Stimulated activated naive B cell treated with anti-CD40 and anti-IgM and Interleukin-4, amounts not matched to agents 10 μg/mL and 1 μg/mL and 100 μg/mL, for 72 hours (primary cell): ENCODE results near the gene C19orf12.
A peak's percentile ranks its signal among the peaks of the same experiment; 100 is the strongest.

Source experiments
- ATAC-seq, 2 donors: fragments of 150-1000 bp; cut with Tn5 transposase; replicated peaks; 2 replicates each; pipeline ENCODE4 v1.10.0; 2021; ENCODE audit warnings: moderate library complexity in 1 of 2
- DNase-seq: peaks from one replicate; pipeline ENCODE4 v3.0.0; 2021
- H3K27ac Mint-ChIP-seq: one replicate; pipeline ENCODE4 v1.8.0; 2022; ENCODE audit warnings: mild to moderate bottlenecking, mixed read lengths
- H3K27me3 Mint-ChIP-seq, 2 donors: one replicate each; pipeline ENCODE4 v1.8.0; 2022; ENCODE audit warnings: mixed read lengths in 2 of 2
- H3K36me3 Mint-ChIP-seq, 2 donors: one replicate each; pipeline ENCODE4 v1.8.0; 2022; ENCODE audit warnings: mixed read lengths in 2 of 2, mild to moderate bottlenecking in 1 of 2
- H3K4me1 Mint-ChIP-seq, 2 donors: one replicate each; pipeline ENCODE4 v1.8.0; 2022; ENCODE audit warnings: mixed read lengths in 2 of 2, mild to moderate bottlenecking in 1 of 2
- H3K4me3 Mint-ChIP-seq, 2 donors: one replicate each; pipeline ENCODE4 v1.8.0; 2022; ENCODE audit warnings: mild to moderate bottlenecking in 2 of 2, mixed read lengths in 2 of 2, moderate library complexity in 1 of 2
- H3K9me3 Mint-ChIP-seq, 2 donors: one replicate each; pipeline ENCODE4 v1.8.0; 2022; ENCODE audit warnings: mixed read lengths in 2 of 2, mild to moderate bottlenecking in 1 of 2

C19orf12 gene

DNA sequence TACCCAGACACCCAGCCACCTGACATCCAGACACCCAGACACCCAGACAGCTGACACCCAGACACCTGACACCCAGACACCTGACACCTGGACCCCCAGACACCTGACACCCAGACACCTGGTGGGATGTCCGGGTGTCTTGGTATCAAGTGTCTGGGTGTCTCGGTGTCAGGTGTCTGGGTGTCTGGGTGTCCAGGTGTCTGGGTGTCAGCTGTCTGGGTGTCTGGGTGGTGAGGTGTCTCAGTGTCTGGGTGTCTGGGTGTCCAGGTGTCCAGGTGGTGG is 18.6 kb downstream of the C19orf12 start:
- H3K27me3 Mint-ChIP-seq, result no peaks in the 10 kb centered on the region
- DNase-seq (no peak), ATAC-seq (no peak)
- H3K9me3 Mint-ChIP-seq, result no peaks in the 10 kb centered on the region
- H3K36me3 Mint-ChIP-seq, result no peaks in the 10 kb centered on the region
- H3K27ac Mint-ChIP-seq, result peak overlapping the region; percentile 27
- H3K4me3 Mint-ChIP-seq, result no peak overlapping the region
- peaks cover 19 to 45% of the 10 kb centered on the region in 2 donors for H3K4me1 Mint-ChIP-seq

DNA sequence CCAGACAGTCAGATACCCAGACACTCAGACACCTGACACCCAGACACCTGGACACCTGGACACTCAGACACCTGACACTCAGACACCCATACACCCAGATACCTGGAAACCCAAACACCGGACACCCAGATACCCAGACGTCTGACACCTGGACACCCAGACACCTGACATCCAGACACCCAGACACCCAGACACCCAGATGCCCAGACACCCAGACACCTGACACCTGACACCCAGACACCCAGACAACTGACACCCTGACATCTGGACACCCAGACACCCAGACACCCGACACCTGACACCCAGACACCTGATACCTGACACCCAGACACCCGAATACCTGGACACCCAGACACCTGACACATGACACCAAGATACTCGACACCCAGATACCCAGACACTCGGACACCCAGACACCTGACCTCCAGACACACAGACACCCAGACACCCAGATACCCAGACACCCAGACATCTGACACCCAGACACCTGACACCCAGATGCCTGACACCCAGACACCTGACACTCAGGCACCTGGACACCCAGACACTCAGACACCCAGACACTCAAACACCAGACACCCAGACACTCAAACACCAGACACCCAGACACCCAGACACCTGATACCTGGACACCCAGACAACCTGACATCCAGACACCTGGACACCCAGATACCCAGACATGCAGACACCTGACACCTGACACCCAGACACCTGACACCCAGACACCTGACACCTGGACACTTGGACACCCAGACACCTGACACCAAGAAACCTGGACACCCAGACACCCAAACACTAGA is 19.1 kb downstream of the C19orf12 start:
- Mint-ChIP-seq H3K4me1 (peaks cover 21 to 45% of the 10 kb centered on the region in 2 donors), H3K27ac (peak overlapping the region; percentile 27), H3K36me3 (no peaks in the 10 kb centered on the region), H3K9me3 (no peaks in the 10 kb centered on the region), H3K27me3 (no peaks in the 10 kb centered on the region), H3K4me3 (no peak overlapping the region)
- DNase-seq (no peak), ATAC-seq (no peak)

GRCh38 chr19:29694669-29695627 is 20.1 kb downstream of the C19orf12 start:
- no peak overlapping the region for H3K4me3 Mint-ChIP-seq
- DNase-seq, result peak; percentile 58
- H3K27me3 Mint-ChIP-seq, result no peaks in the 10 kb centered on the region
- H3K4me1 Mint-ChIP-seq, result peaks cover 22 to 45% of the 10 kb centered on the region in 2 donors
- H3K9me3 Mint-ChIP-seq, result no peaks in the 10 kb centered on the region
- no peaks in the 10 kb centered on the region for H3K36me3 Mint-ChIP-seq
- peak; percentile 100 for ATAC-seq
- peak overlapping the region; percentile 80 for H3K27ac Mint-ChIP-seq

DNA sequence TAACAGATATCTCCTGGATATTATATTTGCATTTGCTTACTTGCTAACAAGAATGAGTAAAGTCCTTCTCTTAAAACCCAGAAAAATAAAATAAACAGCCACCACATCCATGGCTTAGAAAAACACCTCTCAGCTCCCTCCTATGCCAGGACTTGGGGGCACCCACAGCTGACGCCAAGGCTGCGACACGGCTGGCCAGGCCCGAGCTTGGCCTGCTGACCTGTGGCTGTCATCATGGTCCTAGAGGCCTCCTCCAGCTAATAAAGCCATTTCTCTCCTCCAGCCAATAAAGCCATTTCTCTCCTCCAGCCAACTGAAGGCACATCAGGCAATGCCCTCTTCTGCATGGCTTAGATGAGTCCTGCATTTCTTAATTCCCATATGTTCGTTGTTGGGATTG is 20.9 kb downstream of the C19orf12 start:
- H3K4me3 Mint-ChIP-seq, result no peak overlapping the region
- peaks cover 3 to 5% of the 10 kb centered on the region in 2 donors for H3K9me3 Mint-ChIP-seq
- H3K4me1 Mint-ChIP-seq, result peaks cover 25 to 45% of the 10 kb centered on the region in 2 donors
- no peak overlapping the region for H3K27ac Mint-ChIP-seq
- H3K36me3 Mint-ChIP-seq, result peaks cover 4 to 6% of the 10 kb centered on the region in 2 donors
- DNase-seq (no peak), ATAC-seq (peak; percentile 2 to 8)
- no peaks in the 10 kb centered on the region for H3K27me3 Mint-ChIP-seq

- H3K36me3 Mint-ChIP-seq, result peaks cover 4 to 6% of the 10 kb centered on the region in 2 donors
- H3K4me3 Mint-ChIP-seq, result no peak overlapping the region
- H3K27ac Mint-ChIP-seq, result peak overlapping the region; percentile 37
- peaks cover 3 to 5% of the 10 kb centered on the region in 2 donors for H3K9me3 Mint-ChIP-seq
- peak; percentile 41 to 49 for ATAC-seq
- H3K27me3 Mint-ChIP-seq, result peaks cover 0 to 5% of the 10 kb centered on the region in 2 donors
- peaks cover 24 to 41% of the 10 kb centered on the region in 2 donors for H3K4me1 Mint-ChIP-seq
- DNase-seq, result no peak
Measured at GRCh38 chr19:29690842-29691241, 24.2 kb downstream of the C19orf12 start.

DNA sequence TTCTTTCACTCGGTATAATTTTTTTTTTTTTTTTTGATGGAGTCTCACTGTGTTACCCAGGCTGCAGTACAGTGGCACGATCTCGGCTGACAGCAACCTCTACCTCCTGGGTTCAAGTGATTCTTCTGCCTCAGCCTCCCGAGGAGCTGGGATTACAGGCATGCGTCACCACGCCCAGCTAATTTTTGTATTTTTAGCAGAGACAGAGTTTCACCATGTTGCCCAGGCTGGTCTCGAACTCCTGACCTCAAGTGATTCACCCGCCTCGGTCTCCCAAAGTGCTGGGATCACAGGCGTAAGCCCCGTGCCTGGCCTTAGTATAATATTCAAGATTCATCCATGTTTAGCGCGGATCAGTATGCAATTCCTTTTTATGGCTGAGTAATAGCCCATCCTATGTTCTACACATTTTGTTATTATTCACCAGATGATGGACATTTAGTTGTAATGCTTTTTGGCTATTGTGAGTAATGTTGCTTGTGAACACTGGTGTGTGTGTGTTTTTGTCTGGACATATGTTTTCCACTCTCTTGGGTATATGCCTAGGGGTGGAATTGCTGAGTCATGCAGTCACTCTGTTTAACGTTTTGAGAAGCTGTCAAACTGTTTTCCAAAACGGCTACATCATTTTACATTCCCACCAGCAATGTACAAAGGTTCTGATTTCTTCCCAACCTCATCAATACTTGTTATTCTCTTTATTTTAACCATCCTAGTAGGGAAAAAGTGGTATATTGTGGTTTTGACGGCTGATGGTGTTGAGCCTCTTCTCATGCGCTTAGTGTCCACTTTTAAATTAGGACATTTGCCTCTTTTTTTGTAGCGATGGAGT is 26.9 kb downstream of the C19orf12 start:
- Mint-ChIP-seq H3K4me1 (peaks cover 12 to 17% of the 10 kb centered on the region in 2 donors), H3K9me3 (peaks cover 3 to 5% of the 10 kb centered on the region in 2 donors), H3K27me3 (peaks cover 0 to 5% of the 10 kb centered on the region in 2 donors), H3K27ac (no peak overlapping the region), H3K4me3 (no peak overlapping the region), H3K36me3 (peaks cover 4 to 6% of the 10 kb centered on the region in 2 donors)
- ATAC-seq (no peak), DNase-seq (no peak)

DNA sequence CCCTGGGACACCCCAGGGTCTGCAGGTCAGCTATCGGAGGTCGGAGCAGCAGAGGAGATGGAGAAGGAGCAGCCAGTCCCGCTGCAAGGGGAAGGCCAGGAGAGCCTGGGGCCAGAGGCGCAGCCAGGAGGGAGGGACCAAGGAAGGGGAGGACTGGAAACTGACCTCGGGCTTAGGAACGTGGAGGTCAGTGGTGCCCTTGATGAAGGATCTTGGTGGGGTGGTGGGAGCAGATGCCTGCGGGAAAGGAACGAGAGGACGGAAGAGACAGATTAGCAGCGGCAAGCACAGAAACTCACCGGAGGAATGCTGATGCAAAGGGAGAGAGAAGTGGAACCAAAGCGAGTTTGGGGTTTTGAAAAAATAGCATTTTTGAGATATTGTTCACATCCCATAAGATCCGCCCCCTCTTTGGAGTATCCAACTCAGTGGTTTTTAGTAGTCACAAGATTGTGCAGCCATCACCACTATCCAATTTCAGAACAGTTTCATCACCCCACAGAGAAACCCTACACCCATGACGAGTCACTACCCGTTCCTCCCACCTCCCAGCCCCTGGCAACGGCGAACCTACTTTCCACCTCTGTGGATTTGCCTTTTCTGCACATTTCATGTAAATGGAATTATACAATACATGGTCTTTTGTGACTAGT is 27.7 kb downstream of the C19orf12 start:
- peaks cover 3 to 5% of the 10 kb centered on the region in 2 donors for H3K9me3 Mint-ChIP-seq
- H3K36me3 Mint-ChIP-seq, result peaks cover 4 to 6% of the 10 kb centered on the region in 2 donors
- peaks cover 0 to 5% of the 10 kb centered on the region in 2 donors for H3K27me3 Mint-ChIP-seq
- no peak overlapping the region for H3K27ac Mint-ChIP-seq
- H3K4me1 Mint-ChIP-seq, result peaks cover 10 to 12% of the 10 kb centered on the region in 2 donors
- H3K4me3 Mint-ChIP-seq, result no peak overlapping the region
- DNase-seq (no peak), ATAC-seq (no peak)

GRCh38 chr19:29686285-29686805 is 28.7 kb downstream of the C19orf12 start:
- Mint-ChIP-seq H3K4me1 (peaks cover 14% of the 10 kb centered on the region in 2 donors), H3K4me3 (no peak overlapping the region), H3K36me3 (peaks cover 4 to 6% of the 10 kb centered on the region in 2 donors), H3K27ac (peak overlapping the region; percentile 2), H3K9me3 (peaks cover 3 to 5% of the 10 kb centered on the region in 2 donors), H3K27me3 (peaks cover 0 to 5% of the 10 kb centered on the region in 2 donors)
- DNase-seq (no peak), ATAC-seq (no peak)

GRCh38 chr19:29685326-29685725 is 29.7 kb downstream of the C19orf12 start:
- Mint-ChIP-seq H3K4me3 (no peak overlapping the region), H3K9me3 (peaks cover 3 to 5% of the 10 kb centered on the region in 2 donors), H3K36me3 (peaks cover 4 to 6% of the 10 kb centered on the region in 2 donors), H3K4me1 (peaks cover 16 to 24% of the 10 kb centered on the region in 2 donors), H3K27me3 (peaks cover 0 to 5% of the 10 kb centered on the region in 2 donors), H3K27ac (no peak overlapping the region)
- ATAC-seq (no peak), DNase-seq (no peak)

DNA sequence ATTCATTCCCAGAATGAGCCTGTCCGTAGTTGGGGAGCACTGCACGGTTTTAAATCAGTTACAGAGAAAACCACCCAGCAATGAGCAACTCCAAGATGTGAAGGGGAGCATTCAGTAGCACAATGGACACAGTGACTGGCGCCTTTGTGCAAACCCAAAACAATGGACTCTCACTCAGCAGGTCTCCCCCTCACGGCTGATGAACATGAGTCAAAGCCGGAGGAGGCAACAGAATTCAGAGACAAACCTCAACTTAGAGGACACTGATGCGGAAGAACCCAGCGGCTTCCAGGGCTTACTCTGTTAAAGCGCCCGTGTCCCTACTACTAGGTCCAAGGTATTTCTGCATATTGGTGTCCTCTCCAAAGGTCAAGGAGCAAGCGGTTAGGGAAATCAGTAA is 32.1 kb downstream of the C19orf12 start:
- ATAC-seq, result no peak
- Mint-ChIP-seq H3K9me3 (no peaks in the 10 kb centered on the region), H3K27ac (no peak overlapping the region), H3K36me3 (no peaks in the 10 kb centered on the region), H3K4me3 (no peak overlapping the region), H3K4me1 (peaks cover 17 to 26% of the 10 kb centered on the region in 2 donors), H3K27me3 (peaks cover 0 to 5% of the 10 kb centered on the region in 2 donors)
- DNase-seq, result no peak

GRCh38 chr19:29682236-29682895 is 32.7 kb downstream of the C19orf12 start:
- ATAC-seq, result no peak

GRCh38 chr19:29681422-29682235 is 33.4 kb downstream of the C19orf12 start:
- peaks cover 17 to 24% of the 10 kb centered on the region in 2 donors for H3K4me1 Mint-ChIP-seq
- ATAC-seq (no peak), DNase-seq (no peak)
- peak overlapping the region; percentile 88 for H3K27ac Mint-ChIP-seq
- peaks cover 0 to 5% of the 10 kb centered on the region in 2 donors for H3K27me3 Mint-ChIP-seq
- H3K36me3 Mint-ChIP-seq, result peaks cover 4 to 6% of the 10 kb centered on the region in 2 donors
- peak overlapping the region; percentile 41 to 66 for H3K4me3 Mint-ChIP-seq
- H3K9me3 Mint-ChIP-seq, result no peaks in the 10 kb centered on the region

More at GRCh38 chr19:29682236-29682895, 32.7 kb downstream of the C19orf12 start:
- no peak for DNase-seq
- Mint-ChIP-seq H3K4me1 (peaks cover 17 to 23% of the 10 kb centered on the region in 2 donors), H3K36me3 (no peaks in the 10 kb centered on the region), H3K9me3 (no peaks in the 10 kb centered on the region), H3K4me3 (no peak overlapping the region), H3K27ac (no peak overlapping the region), H3K27me3 (peaks cover 0 to 5% of the 10 kb centered on the region in 2 donors)
